Naive B cell (primary cell): ENCODE measurements around the gene PODXL2. TPM values are rescaled to one million over a fixed set of nuclear protein-coding genes. Genes with fewer than 3 reads are reported as not detected.
A peak's percentile ranks its signal among the peaks of the same experiment; 100 is the strongest.

Experiments used
- ATAC-seq, 2 donors: fragments of 150-1000 bp; cut with Tn5 transposase; 2 replicates each; pipeline ENCODE4 v1.10.0; 2021; ENCODE audit warnings: low read depth in 2 of 2, mild to moderate bottlenecking in 2 of 2, moderate library complexity in 2 of 2
- DNase-seq: peaks from one replicate; pipeline ENCODE4 v3.0.0; 2022
- H3K27ac Mint-ChIP-seq, 6 donors: one replicate each; pipeline ENCODE4 v1.8.0; 2020 to 2022; ENCODE audit warnings: mild to moderate bottlenecking in 6 of 6, mixed read lengths in 6 of 6, moderate library complexity in 5 of 6, inconsistent platforms in 2 of 6
- H3K27me3 Mint-ChIP-seq, 3 donors: one replicate each; pipeline ENCODE4 v1.8.0; 2021 to 2022; ENCODE audit warnings: mixed read lengths in 3 of 3, mild to moderate bottlenecking in 1 of 3
- H3K36me3 Mint-ChIP-seq, 2 donors: one replicate each; pipeline ENCODE4 v1.8.0; 2020 to 2022; ENCODE audit warnings: mixed read lengths in 2 of 2, inconsistent platforms in 1 of 2, mild to moderate bottlenecking in 1 of 2
- H3K4me1 Mint-ChIP-seq, 3 donors: one replicate each; pipeline ENCODE4 v1.8.0; 2020 to 2022; ENCODE audit warnings: mixed read lengths in 3 of 3, inconsistent platforms in 1 of 3, mild to moderate bottlenecking in 1 of 3, moderate library complexity in 1 of 3
- H3K4me3 Mint-ChIP-seq, 8 donors: one replicate each; pipeline ENCODE4 v1.8.0; 2020 to 2022; ENCODE audit warnings: mild to moderate bottlenecking in 8 of 8, mixed read lengths in 8 of 8, moderate library complexity in 8 of 8, inconsistent platforms in 2 of 8
- H3K9me3 Mint-ChIP-seq, 7 donors: one replicate each; pipeline ENCODE4 v1.8.0; 2020 to 2022; ENCODE audit warnings: mixed read lengths in 7 of 7, mild to moderate bottlenecking in 5 of 7, inconsistent platforms in 2 of 7, moderate library complexity in 1 of 7
- polyA plus RNA-seq, 6 donors: library from polyadenylated mRNA; unstranded; fragments of 300-500 nt; fragmentation: Illumina TruSeq; gene quantifications; one replicate each; pipeline ENCODE4 v1.2.3, GENCODE V29; 2021; ENCODE audit warnings: low read depth in 6 of 6

Gene PODXL2
- 1 to 10 TPM; 1.8 to 5.8 (median 2.8) TPM for polyA plus RNA-seq

GRCh38 chr3:127628788-127629466 lies at the start of gene PODXL2:
Gene PODXL2 (plus strand): TSS chr3:127629185. CDS start chr3:127629220, 35 bp downstream.
- Mint-ChIP-seq H3K27me3 (peaks cover 20 to 36% (median 33%) of the 10 kb centered on the region in 3 donors), H3K27ac (peak within 1 kb of the TSS; percentile 14 to 89 (median 66)), H3K4me1 (peaks cover 19 to 26% (median 23%) of the 10 kb centered on the region in 3 donors), H3K4me3 (peak within 1 kb of the TSS; percentile 86 to 94 (median 92)), H3K9me3 (no peaks in the 10 kb centered on the region), H3K36me3 (peaks cover 0 to 7% of the 10 kb centered on the region in 2 donors)
- ATAC-seq (peak; percentile 46 to 52), DNase-seq (peak; percentile 37)

- Mint-ChIP-seq H3K36me3 (no peaks in the 10 kb centered on the region), H3K4me3 (no peak overlapping the region), H3K4me1 (peaks cover 12 to 31% (median 16%) of the 10 kb centered on the region in 3 donors), H3K9me3 (no peaks in the 10 kb centered on the region), H3K27ac (peak overlapping the region in 1 of 6 donors; percentile 37), H3K27me3 (no peaks in the 10 kb centered on the region)
- DNase-seq, result no peak
- no peak for ATAC-seq
Observed at GRCh38 chr3:127580327-127581060, 48.5 kb upstream of the PODXL2 start.

GRCh38 chr3:127584734-127585133 lies 44.3 kb upstream of the PODXL2 start:
- Mint-ChIP-seq H3K27me3 (no peaks in the 10 kb centered on the region), H3K36me3 (no peaks in the 10 kb centered on the region), H3K27ac (peak overlapping the region in 2 of 6 donors; percentile 3 to 48), H3K4me1 (peaks cover 25 to 48% (median 27%) of the 10 kb centered on the region in 3 donors), H3K4me3 (peak overlapping the region in 1 of 8 donors; percentile 56), H3K9me3 (no peaks in the 10 kb centered on the region)
- DNase-seq (no peak), ATAC-seq (no peak)

GRCh38 chr3:127585163-127585812 lies 43.7 kb upstream of the PODXL2 start:
- Mint-ChIP-seq H3K27ac (peak overlapping the region in 4 of 6 donors; percentile 21 to 62 (median 40)), H3K9me3 (no peaks in the 10 kb centered on the region), H3K36me3 (no peaks in the 10 kb centered on the region), H3K27me3 (no peaks in the 10 kb centered on the region), H3K4me3 (peak overlapping the region in 1 of 8 donors; percentile 56), H3K4me1 (peaks cover 26 to 46% (median 27%) of the 10 kb centered on the region in 3 donors)
- ATAC-seq, result no peak
- no peak for DNase-seq

GRCh38 chr3:127585813-127586413 lies 43.1 kb upstream of the PODXL2 start:
- Mint-ChIP-seq H3K36me3 (no peaks in the 10 kb centered on the region), H3K9me3 (no peaks in the 10 kb centered on the region), H3K4me1 (peaks cover 25 to 45% (median 30%) of the 10 kb centered on the region in 3 donors), H3K4me3 (peak overlapping the region in 2 of 8 donors; percentile 12 to 56), H3K27ac (peak overlapping the region in 2 of 6 donors; percentile 57 to 80), H3K27me3 (no peaks in the 10 kb centered on the region)
- ATAC-seq, result no peak
- DNase-seq, result no peak

- Mint-ChIP-seq H3K27ac (no peak overlapping the region), H3K9me3 (no peaks in the 10 kb centered on the region), H3K4me1 (peaks cover 28 to 52% (median 39%) of the 10 kb centered on the region in 3 donors), H3K36me3 (no peaks in the 10 kb centered on the region), H3K27me3 (no peaks in the 10 kb centered on the region), H3K4me3 (peak overlapping the region in 1 of 8 donors; percentile 15)
- ATAC-seq (no peak), DNase-seq (no peak)
Observed at GRCh38 chr3:127587876-127588275, 41.1 kb upstream of the PODXL2 start.

GRCh38 chr3:127588806-127589577 lies 40.0 kb upstream of the PODXL2 start:
- Mint-ChIP-seq H3K27me3 (no peaks in the 10 kb centered on the region), H3K36me3 (no peaks in the 10 kb centered on the region), H3K27ac (peak overlapping the region in 4 of 6 donors; percentile 4 to 31 (median 20)), H3K9me3 (no peaks in the 10 kb centered on the region), H3K4me3 (peak overlapping the region; percentile 80 to 98 (median 89)), H3K4me1 (peaks cover 28 to 52% (median 39%) of the 10 kb centered on the region in 3 donors)
- no peak for DNase-seq
- ATAC-seq, result no peak

- H3K36me3 Mint-ChIP-seq, result no peaks in the 10 kb centered on the region
- DNase-seq, result no peak
- H3K9me3 Mint-ChIP-seq, result no peaks in the 10 kb centered on the region
- peaks cover 28 to 49% (median 35%) of the 10 kb centered on the region in 3 donors for H3K4me1 Mint-ChIP-seq
- H3K27ac Mint-ChIP-seq, result peak overlapping the region in 3 of 6 donors; percentile 4 to 31 (median 24)
- ATAC-seq, result peak; percentile 5 to 10
- H3K27me3 Mint-ChIP-seq, result no peaks in the 10 kb centered on the region
- peak overlapping the region; percentile 87 to 98 (median 94) for H3K4me3 Mint-ChIP-seq
Observed at GRCh38 chr3:127589600-127590281, 39.2 kb upstream of the PODXL2 start.

GRCh38 chr3:127590282-127590592 lies 38.7 kb upstream of the PODXL2 start:
- Mint-ChIP-seq H3K4me1 (peaks cover 26 to 44% (median 31%) of the 10 kb centered on the region in 3 donors), H3K36me3 (no peaks in the 10 kb centered on the region), H3K4me3 (peak overlapping the region; percentile 88 to 99 (median 98)), H3K9me3 (no peaks in the 10 kb centered on the region), H3K27ac (peak overlapping the region in 2 of 6 donors; percentile 67 to 79), H3K27me3 (no peaks in the 10 kb centered on the region)
- DNase-seq (no peak), ATAC-seq (peak; percentile 35 to 36)

- peak; percentile 85 for DNase-seq
- H3K4me3 Mint-ChIP-seq, result peak within 1 kb of the TSS; percentile 88 to 99 (median 98)
- peak; percentile 80 to 82 for ATAC-seq
- H3K4me1 Mint-ChIP-seq, result peaks cover 23 to 38% (median 29%) of the 10 kb centered on the region in 3 donors
- H3K27ac Mint-ChIP-seq, result peak within 1 kb of the TSS; percentile 18 to 96 (median 84)
- H3K36me3 Mint-ChIP-seq, result no peaks in the 10 kb centered on the region
- H3K27me3 Mint-ChIP-seq, result no peaks in the 10 kb centered on the region
- no peaks in the 10 kb centered on the region for H3K9me3 Mint-ChIP-seq
Observed at GRCh38 chr3:127590593-127591465, 38.2 kb upstream of the PODXL2 start, which contains the start of gene TPRA1. Gene TPRA1 (minus strand): TSS chr3:127590733. CDS start chr3:127580146, 10,587 bp downstream.

- Mint-ChIP-seq H3K9me3 (no peaks in the 10 kb centered on the region), H3K4me1 (peaks cover 31 to 41% (median 35%) of the 10 kb centered on the region in 3 donors), H3K27ac (no peak overlapping the region), H3K36me3 (no peaks in the 10 kb centered on the region), H3K4me3 (peak overlapping the region in 3 of 8 donors; percentile 58 to 98 (median 77)), H3K27me3 (no peaks in the 10 kb centered on the region)
- no peak for ATAC-seq
- no peak for DNase-seq
Observed at GRCh38 chr3:127593178-127593577, 35.8 kb upstream of the PODXL2 start.
